HepG2 (cell line): ENCODE data around the gene RNASE13. TPM values are rescaled to one million over a fixed set of nuclear protein-coding genes. Genes with fewer than 3 reads are reported as not detected.

Experiments used
- AKNA ChIP-seq: sonication (generic); formaldehyde crosslinking; IDR thresholded peaks from 2 replicates; pipeline ENCODE4 v1.4.0; 2020; ENCODE audit warnings: missing genetic modification reagents, borderline replicate concordance
- CCDC6 ChIP-seq: sonication (generic); formaldehyde crosslinking; IDR thresholded peaks from 2 replicates; pipeline ENCODE4 v1.8.1; 2022; ENCODE audit warnings: mild to moderate bottlenecking, missing genetic modification reagents, moderate library complexity
- GATA4 ChIP-seq: sonication (generic); IDR thresholded peaks from 2 replicates; pipeline ENCODE4 v1.6.1; 2016; ENCODE audit warnings: antibody characterized with exemption, low read depth, borderline replicate concordance
- MED1 ChIP-seq: sonication (generic); formaldehyde crosslinking; IDR thresholded peaks from 2 replicates; pipeline ENCODE4 v1.4.0; 2020; ENCODE audit warnings: missing genetic modification reagents
- MED8 ChIP-seq: sonication (generic); formaldehyde crosslinking; IDR thresholded peaks from 2 replicates; pipeline ENCODE4 v1.8.1; 2023; ENCODE audit warnings: mild to moderate bottlenecking, missing genetic modification reagents; ENCODE audit not compliant: insufficient replicate concordance
- NRL ChIP-seq: sonication (generic); formaldehyde crosslinking; IDR thresholded peaks from 2 replicates; pipeline ENCODE4 v1.5.0; 2020; ENCODE audit warnings: missing genetic modification reagents, mild to moderate bottlenecking, moderate library complexity, borderline replicate concordance
- PHF21A ChIP-seq: sonication (generic); formaldehyde crosslinking; IDR thresholded peaks from 2 replicates; pipeline ENCODE4 v1.5.0; 2020; ENCODE audit warnings: mild to moderate bottlenecking, missing genetic modification reagents
- SOX6 ChIP-seq, 2 experiments: fragments of 450-650 bp in 1 of 2; sonication (generic) in 1 of 2; formaldehyde crosslinking in 1 of 2; IDR thresholded peaks; 2 replicates each; pipeline versions ENCODE4 v1.4.0 to v1.6.1; 2017 to 2020; ENCODE audit warnings: antibody characterized with exemption in 1 of 2, mild to moderate bottlenecking in 1 of 2, missing genetic modification reagents in 1 of 2
- SP2 ChIP-seq: sonication (generic); formaldehyde crosslinking; IDR thresholded peaks from 2 replicates; pipeline ENCODE4 v1.5.1; 2020; ENCODE audit warnings: mild to moderate bottlenecking, missing genetic modification reagents
- TIGD3 ChIP-seq: sonication (generic); formaldehyde crosslinking; IDR thresholded peaks from 2 replicates; pipeline ENCODE4 v1.5.1; 2020; ENCODE audit warnings: mild to moderate bottlenecking, missing genetic modification reagents, borderline replicate concordance
- TRIM24 ChIP-seq: sonication (generic); formaldehyde crosslinking; IDR thresholded peaks from 2 replicates; pipeline ENCODE4 v1.8.0; 2022; ENCODE audit warnings: mild to moderate bottlenecking, missing genetic modification reagents
- ZFP37 ChIP-seq: sonication (generic); formaldehyde crosslinking; IDR thresholded peaks from 2 replicates; pipeline ENCODE4 v1.4.0; 2020; ENCODE audit warnings: missing genetic modification reagents, borderline replicate concordance
- ZFP41 ChIP-seq: sonication (generic); formaldehyde crosslinking; IDR thresholded peaks from 2 replicates; pipeline ENCODE4 v1.4.0; 2020; ENCODE audit warnings: mild to moderate bottlenecking, missing genetic modification reagents, borderline replicate concordance
- ZNF256 ChIP-seq: sonication (generic); formaldehyde crosslinking; conservative IDR thresholded peaks from 2 replicates; pipeline ENCODE4 v1.4.0; 2020; ENCODE audit warnings: missing genetic modification reagents
- ZNF264 ChIP-seq: sonication (generic); formaldehyde crosslinking; IDR thresholded peaks from 2 replicates; pipeline ENCODE4 v1.4.0; 2020; ENCODE audit warnings: missing genetic modification reagents
- ZNF282 ChIP-seq: fragments of 450-650 bp; IDR thresholded peaks from 2 replicates; pipeline ENCODE4 v1.6.1; 2018; ENCODE audit not compliant: partially characterized antibody
- ZNF317 ChIP-seq: sonication (generic); formaldehyde crosslinking; IDR thresholded peaks from 2 replicates; pipeline ENCODE4 v1.5.0; 2020; ENCODE audit warnings: mild to moderate bottlenecking, missing genetic modification reagents
- ZNF329 ChIP-seq: sonication (generic); formaldehyde crosslinking; IDR thresholded peaks from 2 replicates; pipeline ENCODE4 v1.9.0; 2021; ENCODE audit warnings: low read depth, mild to moderate bottlenecking, missing genetic modification reagents
- ZNF441 ChIP-seq: sonication (generic); formaldehyde crosslinking; IDR thresholded peaks from 2 replicates; pipeline ENCODE4 v1.7.0; 2021; ENCODE audit warnings: missing genetic modification reagents, borderline replicate concordance
- polyA plus RNA-seq, 8 experiments: library from polyadenylated mRNA; depleted of rRNA in 3 of 8; stranded (reverse) in 7 of 8; unstranded in 1 of 8; fragments of >200 nt; fragmentation: Illumina TruSeq in 4 of 8; extraction: Trizol in 4 of 8; gene quantifications; 2 replicates each; pipeline versions ENCODE4 v1.2.1 to v1.2.3, GENCODE V29; 2011 to 2016; ENCODE audit warnings: low read depth in 4 of 8, missing spikeins in 1 of 8, mixed read lengths in 1 of 8; ENCODE audit not compliant: insufficient read depth in 1 of 8
- total RNA-seq, 5 experiments: library from RNA; depleted of rRNA; stranded (reverse); fragments of >200 nt; fragmentation: Illumina TruSeq; extraction: Trizol; gene quantifications; 2 replicates each; pipeline ENCODE4 v1.2.3, GENCODE V29; 2016; ENCODE audit warnings: low read depth in 1 of 5
- TF ChIP-seq, protein P1 (sequence below): sonication (generic); formaldehyde crosslinking; IDR thresholded peaks from 2 replicates; pipeline ENCODE4 v1.9.0; 2021; ENCODE audit warnings: missing genetic modification reagents, borderline replicate concordance
- TF ChIP-seq, protein P2 (sequence below): sonication (generic); formaldehyde crosslinking; IDR thresholded peaks from 2 replicates; pipeline ENCODE4 v1.4.0; 2020; ENCODE audit warnings: mild to moderate bottlenecking, missing genetic modification reagents
- TF ChIP-seq, protein P3 (sequence below): sonication (generic); formaldehyde crosslinking; IDR thresholded peaks from 2 replicates; pipeline ENCODE4 v1.8.1; 2023; ENCODE audit warnings: mild to moderate bottlenecking, missing genetic modification reagents, borderline replicate concordance

RNASE13 gene
- total and polyA plus RNA-seq, 2 of the 13 experiments (the other 11 are each of a cell fraction or from before 2014, with no cell fraction given) = 1.0 TPM; not detected in 1

- no peak for TF ChIP-seq GATA4
- no peak for TF ChIP-seq ZNF282
- no peak for TF ChIP-seq MED8
- TF ChIP-seq, protein P1, sequence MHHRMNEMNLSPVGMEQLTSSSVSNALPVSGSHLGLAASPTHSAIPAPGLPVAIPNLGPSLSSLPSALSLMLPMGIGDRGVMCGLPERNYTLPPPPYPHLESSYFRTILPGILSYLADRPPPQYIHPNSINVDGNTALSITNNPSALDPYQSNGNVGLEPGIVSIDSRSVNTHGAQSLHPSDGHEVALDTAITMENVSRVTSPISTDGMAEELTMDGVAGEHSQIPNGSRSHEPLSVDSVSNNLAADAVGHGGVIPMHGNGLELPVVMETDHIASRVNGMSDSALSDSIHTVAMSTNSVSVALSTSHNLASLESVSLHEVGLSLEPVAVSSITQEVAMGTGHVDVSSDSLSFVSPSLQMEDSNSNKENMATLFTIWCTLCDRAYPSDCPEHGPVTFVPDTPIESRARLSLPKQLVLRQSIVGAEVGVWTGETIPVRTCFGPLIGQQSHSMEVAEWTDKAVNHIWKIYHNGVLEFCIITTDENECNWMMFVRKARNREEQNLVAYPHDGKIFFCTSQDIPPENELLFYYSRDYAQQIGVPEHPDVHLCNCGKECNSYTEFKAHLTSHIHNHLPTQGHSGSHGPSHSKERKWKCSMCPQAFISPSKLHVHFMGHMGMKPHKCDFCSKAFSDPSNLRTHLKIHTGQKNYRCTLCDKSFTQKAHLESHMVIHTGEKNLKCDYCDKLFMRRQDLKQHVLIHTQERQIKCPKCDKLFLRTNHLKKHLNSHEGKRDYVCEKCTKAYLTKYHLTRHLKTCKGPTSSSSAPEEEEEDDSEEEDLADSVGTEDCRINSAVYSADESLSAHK (CRISPR knock-in tag) = no peak
- TF ChIP-seq ZFP37 (CRISPR knock-in tag) = no peak
- TF ChIP-seq ZNF317 (CRISPR knock-in tag) = no peak
- TF ChIP-seq ZNF256 (CRISPR knock-in tag) = no peak
- no peak for TF ChIP-seq AKNA
- no peak for TF ChIP-seq TRIM24 (CRISPR knock-in tag)
- peak; percentile 63 for TF ChIP-seq MED1 (CRISPR knock-in tag)
- TF ChIP-seq ZFP41 (CRISPR knock-in tag) = no peak
- TF ChIP-seq NRL = no peak
- no peak for TF ChIP-seq ZNF329 (CRISPR knock-in tag)
- no peak for TF ChIP-seq ZNF441 (CRISPR knock-in tag)
- no peak for TF ChIP-seq SP2
- no peak for TF ChIP-seq PHF21A (CRISPR knock-in tag)
- TF ChIP-seq, protein P2, sequence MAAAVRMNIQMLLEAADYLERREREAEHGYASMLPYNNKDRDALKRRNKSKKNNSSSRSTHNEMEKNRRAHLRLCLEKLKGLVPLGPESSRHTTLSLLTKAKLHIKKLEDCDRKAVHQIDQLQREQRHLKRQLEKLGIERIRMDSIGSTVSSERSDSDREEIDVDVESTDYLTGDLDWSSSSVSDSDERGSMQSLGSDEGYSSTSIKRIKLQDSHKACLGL = no peak
- no peak for TF ChIP-seq CCDC6
- TF ChIP-seq SOX6 (IDR thresholded peaks at IDR 0.05) = no peak
- TF ChIP-seq SOX6 (CRISPR knock-in tag; IDR thresholded peaks at IDR 0.05) = no peak
- TF ChIP-seq, protein P3, sequence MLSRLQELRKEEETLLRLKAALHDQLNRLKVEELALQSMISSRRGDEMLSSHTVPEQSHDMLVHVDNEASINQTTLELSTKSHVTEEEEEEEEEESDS (CRISPR knock-in tag) = no peak
- no peak for TF ChIP-seq ZNF264 (CRISPR knock-in tag)
- TF ChIP-seq TIGD3 (CRISPR knock-in tag) = no peak
These were observed 19.8 kb downstream of the RNASE13 start (continued) for GRCh38 chr14:21014761-21015190.
